Measurements from ENCODE around the gene GALNT7. TPM values are rescaled to one million over a fixed set of nuclear protein-coding genes. Genes with fewer than 3 reads are reported as not detected.

Gene GALNT7
- total RNA-seq, 4 donors from 2014 or later, result 7.6 to 11.4 (median 9.5) TPM

DNA sequence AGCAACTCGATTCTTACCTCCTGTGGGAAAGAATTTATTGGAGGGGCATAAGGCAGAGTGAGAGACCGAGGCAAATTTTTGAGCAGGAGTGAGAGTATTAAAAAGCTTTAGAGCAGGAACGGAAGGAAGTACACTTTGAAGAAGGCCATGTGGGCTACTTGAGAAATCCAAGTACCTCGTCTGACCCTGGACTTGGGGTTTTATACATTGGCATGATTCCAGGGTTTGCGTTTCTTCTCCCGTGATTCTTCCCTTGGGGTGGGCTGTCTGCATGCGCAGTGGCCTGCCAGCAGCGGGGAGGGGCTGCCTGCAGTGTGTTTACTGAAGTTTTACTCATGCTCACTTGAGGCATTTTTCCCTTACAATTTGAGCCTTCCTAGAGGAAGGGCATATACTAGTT is 3.4 kb downstream of the GALNT7 start:
- ATAC-seq (ENCODE audit: low FRiP score) (no peak), DNase-seq (ENCODE audit: low spot score) (no peak)
- TF ChIP-seq, protein P1, sequence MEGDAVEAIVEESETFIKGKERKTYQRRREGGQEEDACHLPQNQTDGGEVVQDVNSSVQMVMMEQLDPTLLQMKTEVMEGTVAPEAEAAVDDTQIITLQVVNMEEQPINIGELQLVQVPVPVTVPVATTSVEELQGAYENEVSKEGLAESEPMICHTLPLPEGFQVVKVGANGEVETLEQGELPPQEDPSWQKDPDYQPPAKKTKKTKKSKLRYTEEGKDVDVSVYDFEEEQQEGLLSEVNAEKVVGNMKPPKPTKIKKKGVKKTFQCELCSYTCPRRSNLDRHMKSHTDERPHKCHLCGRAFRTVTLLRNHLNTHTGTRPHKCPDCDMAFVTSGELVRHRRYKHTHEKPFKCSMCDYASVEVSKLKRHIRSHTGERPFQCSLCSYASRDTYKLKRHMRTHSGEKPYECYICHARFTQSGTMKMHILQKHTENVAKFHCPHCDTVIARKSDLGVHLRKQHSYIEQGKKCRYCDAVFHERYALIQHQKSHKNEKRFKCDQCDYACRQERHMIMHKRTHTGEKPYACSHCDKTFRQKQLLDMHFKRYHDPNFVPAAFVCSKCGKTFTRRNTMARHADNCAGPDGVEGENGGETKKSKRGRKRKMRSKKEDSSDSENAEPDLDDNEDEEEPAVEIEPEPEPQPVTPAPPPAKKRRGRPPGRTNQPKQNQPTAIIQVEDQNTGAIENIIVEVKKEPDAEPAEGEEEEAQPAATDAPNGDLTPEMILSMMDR (IDR thresholded peaks at IDR 0.05), result no peak

DNA sequence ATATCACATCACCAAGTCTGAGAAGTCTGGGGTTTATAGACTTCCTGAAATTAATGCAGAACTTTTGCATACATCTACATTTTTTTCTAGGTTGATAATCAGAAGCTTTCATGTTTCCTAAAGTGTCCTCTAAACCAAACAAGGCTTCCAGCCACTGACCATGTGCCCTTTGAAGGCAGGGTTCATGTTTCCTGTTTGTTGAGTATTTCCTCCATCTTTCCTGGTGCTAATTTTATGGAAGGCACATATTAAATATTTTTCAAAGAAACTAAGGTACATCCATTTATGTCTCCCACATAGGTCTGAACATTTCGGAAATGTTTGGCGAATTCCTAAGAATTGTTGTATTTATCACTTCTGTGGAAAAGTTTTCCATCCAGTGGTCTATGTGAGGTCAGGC is 5.6 kb downstream of the GALNT7 start:
- TF ChIP-seq, protein P1 (IDR thresholded peaks at IDR 0.05), result no peak
- ATAC-seq (ENCODE audit: low FRiP score) (no peak), DNase-seq (ENCODE audit: low spot score) (no peak)

DNA sequence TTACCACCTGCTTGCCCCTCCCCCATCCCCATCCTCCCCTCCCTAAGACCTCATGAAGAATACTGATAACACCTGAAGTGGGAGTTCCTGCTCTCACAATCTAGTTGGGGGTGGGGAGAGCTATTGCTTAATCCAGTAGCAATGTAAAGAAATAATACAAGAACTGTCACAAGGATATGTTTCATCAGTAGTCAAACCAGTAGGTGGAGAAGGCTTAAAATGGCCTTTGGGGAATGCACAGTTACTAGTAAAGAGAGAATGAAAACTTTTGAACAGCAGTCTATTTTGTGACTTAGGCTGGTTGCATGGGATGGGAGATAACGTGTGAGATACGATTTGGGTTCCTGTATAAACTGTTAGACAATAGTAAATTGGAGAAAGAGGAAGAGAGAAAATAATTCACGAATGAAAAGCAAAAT is 6.0 kb downstream of the GALNT7 start:
- TF ChIP-seq, protein P1 (IDR thresholded peaks at IDR 0.05), result no peak
- ATAC-seq (ENCODE audit: low FRiP score), result no peak
- no peak for DNase-seq (ENCODE audit: low spot score)

DNA sequence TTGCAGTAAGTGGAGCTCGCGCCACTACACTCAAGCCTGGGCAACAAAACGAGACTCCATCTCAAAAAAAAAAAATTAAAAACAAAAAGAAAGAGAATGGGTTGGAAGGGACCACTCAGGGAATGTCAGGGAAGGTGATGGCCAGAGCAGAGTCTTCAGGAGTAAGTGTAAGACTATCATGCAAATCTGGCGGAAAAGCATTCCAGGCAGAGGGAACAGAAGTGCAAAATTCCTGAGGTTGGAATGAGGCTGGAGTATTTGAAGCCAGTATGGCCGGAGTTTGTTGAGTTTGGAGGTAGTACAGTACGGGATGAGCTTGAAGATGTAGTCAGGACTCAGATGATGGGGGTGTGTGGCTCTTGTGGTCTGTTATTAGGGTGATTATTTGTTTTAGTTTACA is 7.4 kb downstream of the GALNT7 start:
- ATAC-seq (ENCODE audit: low FRiP score), result no peak
- no peak for DNase-seq (ENCODE audit: low spot score)
- TF ChIP-seq, protein P1 (IDR thresholded peaks at IDR 0.05), result no peak

DNA sequence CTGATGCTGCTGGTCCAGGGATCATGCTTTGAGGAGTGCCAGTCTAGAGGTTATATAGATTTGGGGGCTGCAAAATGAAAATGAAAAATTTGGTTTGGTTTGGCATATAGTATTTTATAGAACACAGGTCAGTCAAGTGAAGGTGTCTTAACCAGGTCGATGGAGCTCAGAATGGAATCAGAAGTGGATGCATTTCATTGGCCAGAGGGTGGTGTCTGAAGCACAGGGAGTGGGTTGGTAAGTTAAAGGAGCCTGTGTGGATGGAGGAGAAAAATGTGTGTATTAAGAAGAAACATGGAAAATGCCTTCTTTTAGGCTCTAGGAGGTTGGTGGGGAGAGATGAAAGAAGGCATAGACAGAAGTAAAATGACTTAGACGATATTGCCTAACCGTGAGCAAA is 8.6 kb downstream of the GALNT7 start:
- ATAC-seq (ENCODE audit: low FRiP score) (no peak), DNase-seq (ENCODE audit: low spot score) (no peak)
- TF ChIP-seq, protein P1 (IDR thresholded peaks at IDR 0.05), result no peak

DNA sequence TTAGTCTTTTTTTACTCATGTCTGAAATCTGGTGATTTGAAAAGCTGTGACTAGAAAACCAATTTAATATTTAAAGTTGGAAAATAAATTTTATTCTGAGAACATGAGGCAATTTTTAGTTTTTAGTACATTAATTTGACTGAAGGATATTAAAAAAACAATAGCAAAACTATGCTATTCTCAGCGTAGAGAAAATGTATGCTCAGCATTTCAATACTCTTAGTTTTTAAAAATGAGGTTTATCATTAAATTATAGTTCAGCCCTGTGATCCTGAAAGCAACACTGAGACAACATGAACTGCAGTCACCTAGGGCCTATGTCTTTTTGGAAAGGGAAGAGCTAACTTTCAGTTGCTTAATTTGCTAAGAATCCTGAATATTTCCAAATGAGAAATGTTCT is 9.5 kb downstream of the GALNT7 start:
- ATAC-seq (ENCODE audit: low FRiP score) (no peak), DNase-seq (ENCODE audit: low spot score) (no peak)
- TF ChIP-seq, protein P1 (IDR thresholded peaks at IDR 0.05), result no peak

DNA sequence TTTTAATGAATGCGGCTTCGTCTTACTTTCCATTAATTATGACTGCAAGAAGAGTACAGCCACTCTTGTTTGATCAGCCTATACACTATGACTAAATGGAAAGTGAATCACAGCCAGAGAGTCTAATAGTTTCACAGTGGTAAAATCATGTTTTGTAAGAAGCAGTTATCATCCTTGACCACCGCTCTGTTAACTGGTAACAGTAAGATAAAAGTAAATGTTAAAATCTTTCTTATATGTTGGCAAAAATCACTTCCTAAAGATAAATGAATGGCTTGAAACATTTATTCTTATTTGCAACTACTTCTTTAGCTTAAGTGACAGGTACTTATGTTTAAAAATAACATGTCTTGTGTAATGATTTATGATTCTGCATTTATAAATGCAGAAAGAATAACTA is 13.2 kb downstream of the GALNT7 start:
- DNase-seq (ENCODE audit: low spot score) (no peak), ATAC-seq (ENCODE audit: low FRiP score) (peak; percentile 71)
- TF ChIP-seq, protein P1 (IDR thresholded peaks at IDR 0.05), result no peak
